Tibial nerve (tissue), 4 donors: ENCODE data around the gene CRTC3. TPM values are rescaled to one million over a fixed set of nuclear protein-coding genes. Genes with fewer than 3 reads are reported as not detected.
"Not testable (repeated sequence)": the region's sequence is repeated elsewhere in the genome, so short reads cannot be mapped to it uniquely, and the experiment has no call there.

ENCODE experiments used
- DNase-seq, 2 donors: peaks; one replicate each; pipeline ENCODE4 v3.0.0-alpha.2; 2019; ENCODE audit warnings: low spot score in 2 of 2
- H3K27ac ChIP-seq, 4 donors: fragments of 200-600 bp; sonication (generic) in 3 of 4; one replicate each; pipeline ENCODE4 v1.5.1; 2017 to 2019; ENCODE audit warnings: mild to moderate bottlenecking in 1 of 4
- H3K27me3 ChIP-seq, 2 donors: fragments of 200-600 bp; sonication (generic) in 1 of 2; one replicate each; pipeline versions ENCODE4 v1.5.1 to v1.6.0; 2017 to 2019
- H3K36me3 ChIP-seq, 3 donors: fragments of 200-600 bp; sonication (generic); one replicate each; pipeline ENCODE4 v1.5.1; 2018 to 2019
- H3K4me1 ChIP-seq, 4 donors: fragments of 200-600 bp; sonication (generic) in 3 of 4; one replicate each; pipeline ENCODE4 v1.5.1; 2017 to 2019
- H3K4me3 ChIP-seq, 4 donors: fragments of 200-600 bp; sonication (generic) in 3 of 4; one replicate each; pipeline ENCODE4 v1.5.1; 2017 to 2019; ENCODE audit warnings: mild to moderate bottlenecking in 1 of 4, moderate library complexity in 1 of 4
- H3K9me3 ChIP-seq, 4 donors: fragments of 200-600 bp; sonication (generic) in 3 of 4; one replicate each; pipeline ENCODE4 v1.5.1; 2017 to 2019
- CTCF ChIP-seq, 5 experiments: fragments of 200-600 bp in 3 of 5; fragments of 450-650 bp in 2 of 5; sonication (generic) in 3 of 5; IDR thresholded peaks; one replicate each; pipeline ENCODE4 v1.5.1; 2016 to 2019; ENCODE audit warnings: antibody characterized with exemption in 5 of 5, mild to moderate bottlenecking in 3 of 5, moderate library complexity in 2 of 5
- EP300 ChIP-seq, 2 donors: sonication (generic); formaldehyde crosslinking; IDR thresholded peaks; one replicate each; pipeline ENCODE4 v1.6.1; 2017; ENCODE audit warnings: antibody characterized with exemption in 2 of 2, mild to moderate bottlenecking in 1 of 2
- POLR2A ChIP-seq, 2 donors: fragments of 450-650 bp; IDR thresholded peaks; one replicate each; pipeline ENCODE4 v1.6.1; 2017; ENCODE audit warnings: antibody characterized with exemption in 2 of 2, mild to moderate bottlenecking in 2 of 2, moderate library complexity in 2 of 2
- WGBS, 2 donors: methylation state at CpG; one replicate each; pipeline ENCODE4 v1.1.5; 2018; 5-methylcytosine and 5-hydroxymethylcytosine counted together
- total RNA-seq, 4 donors: library from RNA; depleted of rRNA; stranded (reverse); fragments of >200 nt; gene quantifications; one replicate each; pipeline ENCODE4 v1.1.0, GENCODE V29; 2016

The CRTC3 gene
- total RNA-seq, 4 donors from 2014 or later = 52.7 to 63.7 (median 60.6) TPM

GRCh38 chr15:90665288-90666134 lies 135.8 kb downstream of the CRTC3 start:
- DNase-seq = peak; percentile 47 to 52
- TF ChIP-seq CTCF (IDR thresholded peaks at IDR 0.05) (no peak), POLR2A (IDR thresholded peaks at IDR 0.05) (peak in 1 of 2 donors; percentile 58), EP300 (IDR thresholded peaks at IDR 0.05) (peak in 1 of 2 donors; percentile 65)
- Histone ChIP-seq H3K9me3 (no peaks in the 10 kb centered on the region), H3K27me3 (no peaks in the 10 kb centered on the region), H3K36me3 (no peaks in the 10 kb centered on the region), H3K4me3 (peak overlapping the region; percentile 66 to 86 (median 78)), H3K27ac (peak overlapping the region; percentile 77 to 95 (median 92)), H3K4me1 (peaks cover 0 to 23% (median 2%) of the 10 kb centered on the region in 4 donors)
- 9 to 11% methylated on average over 31 to 44 of the region's 75 CpGs for WGBS, 2 donors

GRCh38 chr15:90666135-90666909 lies 136.6 kb downstream of the CRTC3 start:
- H3K4me1 ChIP-seq = peaks cover 0 to 18% (median 0%) of the 10 kb centered on the region in 4 donors
- H3K9me3 ChIP-seq = no peaks in the 10 kb centered on the region
- H3K36me3 ChIP-seq = no peaks in the 10 kb centered on the region
- DNase-seq = no peak
- TF ChIP-seq EP300 (IDR thresholded peaks at IDR 0.05) (no peak), CTCF (IDR thresholded peaks at IDR 0.05) (no peak), POLR2A (IDR thresholded peaks at IDR 0.05) (no peak)
- H3K27me3 ChIP-seq = no peaks in the 10 kb centered on the region
- WGBS, 2 donors = 89 to 93% methylated on average over 14 of the region's 14 CpGs
- H3K27ac ChIP-seq = peak overlapping the region in 2 of 4 donors; percentile 91 to 95
- peak overlapping the region in 3 of 4 donors; percentile 72 to 86 (median 83) for H3K4me3 ChIP-seq

GRCh38 chr15:90667073-90667754 lies 137.5 kb downstream of the CRTC3 start:
- H3K4me3 ChIP-seq = no peak overlapping the region
- no peak overlapping the region for H3K27ac ChIP-seq
- WGBS, 2 donors = 82 to 85% methylated on average over 8 of the region's 8 CpGs
- no peak for TF ChIP-seq POLR2A (IDR thresholded peaks at IDR 0.05)
- no peak for TF ChIP-seq EP300 (IDR thresholded peaks at IDR 0.05)
- no peak for TF ChIP-seq CTCF (IDR thresholded peaks at IDR 0.05)
- DNase-seq = no peak
- H3K36me3 ChIP-seq = no peaks in the 10 kb centered on the region
- peaks cover 0 to 18% (median 0%) of the 10 kb centered on the region in 4 donors for H3K4me1 ChIP-seq
- H3K9me3 ChIP-seq = no peaks in the 10 kb centered on the region
- H3K27me3 ChIP-seq = no peaks in the 10 kb centered on the region

GRCh38 chr15:90667755-90668345 lies 138.1 kb downstream of the CRTC3 start:
- not testable (repeated sequence) for H3K27me3 ChIP-seq, DNase-seq, H3K4me3 ChIP-seq, H3K36me3 ChIP-seq, H3K27ac ChIP-seq, H3K9me3 ChIP-seq
- 82 to 84% methylated on average over 7 of the region's 7 CpGs for WGBS, 2 donors
- H3K4me1 ChIP-seq = peaks cover 0 to 18% (median 0%) of the 10 kb centered on the region in 4 donors

GRCh38 chr15:90670631-90671030 lies 140.9 kb downstream of the CRTC3 start:
- H3K9me3 ChIP-seq, H3K27me3 ChIP-seq, H3K36me3 ChIP-seq, DNase-seq, H3K27ac ChIP-seq, H3K4me1 ChIP-seq, H3K4me3 ChIP-seq: not testable (repeated sequence)
- WGBS, 2 donors = 94 to 96% methylated on average over 8 of the region's 8 CpGs
